Measurements from ENCODE around the gene FOCAD.

- TF ChIP-seq NFIC (IDR thresholded peaks at IDR 0.05) (no peak), MAX (IDR thresholded peaks at IDR 0.05) (no peak), YY1 (IDR thresholded peaks at IDR 0.05; ENCODE audit: low read depth) (no peak), CEBPB (IDR thresholded peaks at IDR 0.05) (no peak), TEAD4 (IDR thresholded peaks at IDR 0.05) (no peak), ZBTB7A (IDR thresholded peaks at IDR 0.05; ENCODE audit: low read depth) (no peak), EP300 (IDR thresholded peaks at IDR 0.05; ENCODE audit: borderline replicate concordance) (no peak), CREB1 (IDR thresholded peaks at IDR 0.05; ENCODE audit: low read depth) (no peak), EGR1 (IDR thresholded peaks at IDR 0.05) (no peak), RAD21 (IDR thresholded peaks at IDR 0.05; ENCODE audit: low read depth) (no peak), FOXM1 (IDR thresholded peaks at IDR 0.05; ENCODE audit: borderline replicate concordance, low read depth) (no peak), REST (IDR thresholded peaks at IDR 0.05; ENCODE audit: low read depth) (no peak), USF1 (IDR thresholded peaks at IDR 0.05) (no peak), TAF1 (IDR thresholded peaks at IDR 0.05; ENCODE audit: low read depth) (no peak)
Observed at GRCh38 chr9:20980832-20981455, 296.9 kb downstream of the FOCAD start.

All from Ishikawa (cell line).